GM21390 (cell line): Measurements from ENCODE around the gene RNF17.
"Not testable (repeated sequence)": the region's sequence is repeated elsewhere in the genome, so short reads cannot be mapped to it uniquely, and the experiment has no call there.

Experiments used
- ATAC-seq: cut with Tn5 transposase; IDR thresholded peaks from one replicate; pipeline ENCODE4 v1.9.1; 2021; ENCODE audit not compliant: unreplicated experiment

The RNF17 gene

GRCh38 chr13:24742294-24742693 lies 21.7 kb upstream of the RNF17 start:
- no peak for ATAC-seq

- no peak for ATAC-seq
Observed at GRCh38 chr13:24742977-24743376, 21.0 kb upstream of the RNF17 start.

- no peak for ATAC-seq
Observed at GRCh38 chr13:24744247-24744646, 19.7 kb upstream of the RNF17 start.

- no peak for ATAC-seq
Observed at GRCh38 chr13:24745516-24745860, 18.5 kb upstream of the RNF17 start.

- no peak for ATAC-seq
Observed at GRCh38 chr13:24745861-24746617, 17.9 kb upstream of the RNF17 start.

GRCh38 chr13:24746618-24747247 lies 17.2 kb upstream of the RNF17 start:
- no peak for ATAC-seq

- ATAC-seq = no peak
Observed at GRCh38 chr13:24747248-24748060, 16.5 kb upstream of the RNF17 start.

- ATAC-seq = no peak
Observed at GRCh38 chr13:24748061-24748400, 15.9 kb upstream of the RNF17 start.

GRCh38 chr13:24759197-24759596 lies 4.8 kb upstream of the RNF17 start:
- ATAC-seq = no peak

GRCh38 chr13:24764276-24764630 lies 284 bp downstream of the RNF17 start:
- no peak for ATAC-seq

- no peak for ATAC-seq
Observed at GRCh38 chr13:24777171-24777570, 13.2 kb downstream of the RNF17 start.

GRCh38 chr13:24784319-24784718 lies 20.4 kb downstream of the RNF17 start:
- ATAC-seq = no peak

GRCh38 chr13:24788538-24788937 lies 24.6 kb downstream of the RNF17 start:
- ATAC-seq = no peak

- no peak for ATAC-seq
Observed at GRCh38 chr13:24802074-24802473, 38.1 kb downstream of the RNF17 start.

- no peak for ATAC-seq
Observed at GRCh38 chr13:24821207-24821606, 57.2 kb downstream of the RNF17 start.

- no peak for ATAC-seq
Observed at GRCh38 chr13:24822640-24823039, 58.7 kb downstream of the RNF17 start.

- not testable (repeated sequence) for ATAC-seq
Observed at GRCh38 chr13:24823122-24823710, 59.2 kb downstream of the RNF17 start.

- no peak for ATAC-seq
Observed at GRCh38 chr13:24827799-24828198, 63.8 kb downstream of the RNF17 start.

- ATAC-seq = no peak
Observed at GRCh38 chr13:24834902-24835510, 71.0 kb downstream of the RNF17 start.

GRCh38 chr13:24837528-24837927 lies 73.6 kb downstream of the RNF17 start:
- ATAC-seq = not testable (repeated sequence)

GRCh38 chr13:24842549-24843274 lies 78.7 kb downstream of the RNF17 start:
- no peak for ATAC-seq
